GM18520 (cell line): Measurements from ENCODE around the gene ACP7.
"Not testable (repeated sequence)": the region's sequence is repeated elsewhere in the genome, so short reads cannot be mapped to it uniquely, and the experiment has no call there.

Source experiments
- ATAC-seq: cut with Tn5 transposase; IDR thresholded peaks from one replicate; pipeline ENCODE4 v1.9.1; 2021; ENCODE audit not compliant: unreplicated experiment

ACP7 gene

DNA sequence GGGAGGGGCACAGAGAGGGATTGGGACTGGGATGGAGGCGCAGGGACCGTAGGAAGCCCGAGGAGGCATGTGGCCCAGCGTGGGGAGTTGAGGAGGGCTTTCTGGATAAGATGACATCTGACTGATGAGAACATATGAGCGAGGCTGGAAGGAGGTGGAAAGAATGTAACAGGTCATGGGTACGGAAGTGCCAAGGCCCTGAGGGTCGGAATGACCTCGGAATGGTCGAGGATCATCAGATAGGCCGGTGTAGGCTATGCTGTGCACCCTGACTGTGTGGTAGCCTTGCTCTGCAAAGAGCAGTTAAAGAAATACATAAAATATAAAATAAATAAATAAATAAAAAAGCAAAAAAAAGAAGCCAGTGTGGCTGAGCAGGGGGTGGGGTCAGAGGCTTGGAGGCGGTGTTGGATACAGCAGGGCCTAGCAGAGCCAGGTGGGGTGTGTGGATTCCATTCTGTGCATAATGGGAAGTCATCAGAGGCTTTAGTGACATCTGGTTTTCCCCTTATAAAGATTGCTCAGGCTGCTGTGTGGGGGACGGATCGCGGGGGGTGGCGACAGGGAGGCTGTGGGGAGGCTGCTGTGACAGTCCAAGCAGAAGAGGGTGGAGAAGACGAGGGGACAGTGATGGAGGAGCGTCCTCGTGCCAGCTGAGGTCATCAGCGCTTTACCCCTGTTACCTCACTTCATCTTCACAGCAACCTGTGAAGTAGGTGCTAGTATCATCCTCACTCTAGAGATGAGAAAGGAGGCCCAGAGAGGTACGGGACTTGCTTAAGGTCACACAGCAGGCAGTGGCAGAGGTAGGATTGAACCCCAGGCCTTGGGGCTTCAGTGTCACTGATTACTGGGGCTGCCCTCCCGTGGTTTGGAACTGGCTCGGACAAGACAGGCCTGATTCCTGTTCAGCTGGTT, 46.4 kb downstream of the ACP7 start:
- ATAC-seq, result no peak

DNA sequence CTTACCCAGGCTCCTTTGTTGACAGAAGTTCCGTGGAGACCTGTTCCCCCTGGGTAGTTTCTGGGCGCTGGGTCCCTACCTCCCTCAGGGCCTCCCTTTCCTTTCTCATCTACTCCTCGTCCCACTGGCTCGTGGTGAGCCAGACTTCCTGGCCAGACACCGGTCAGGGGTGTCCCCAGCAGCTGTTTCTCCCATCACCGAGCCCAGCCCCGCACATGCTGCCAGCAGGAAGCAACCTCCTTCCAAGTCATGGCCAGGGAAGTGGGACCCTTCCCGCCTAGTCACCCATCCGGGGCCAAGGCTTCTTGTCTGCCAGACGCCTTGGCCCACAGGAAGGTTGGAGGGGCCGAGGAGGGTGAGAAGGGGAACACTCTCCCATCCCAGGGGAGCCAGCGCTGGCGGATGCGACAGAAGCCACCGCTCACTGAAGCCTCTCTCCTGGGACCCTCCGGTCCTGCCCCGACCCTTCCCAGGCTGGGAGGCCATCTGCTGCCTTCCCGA, 47.1 kb downstream of the ACP7 start:
- no peak for ATAC-seq

DNA sequence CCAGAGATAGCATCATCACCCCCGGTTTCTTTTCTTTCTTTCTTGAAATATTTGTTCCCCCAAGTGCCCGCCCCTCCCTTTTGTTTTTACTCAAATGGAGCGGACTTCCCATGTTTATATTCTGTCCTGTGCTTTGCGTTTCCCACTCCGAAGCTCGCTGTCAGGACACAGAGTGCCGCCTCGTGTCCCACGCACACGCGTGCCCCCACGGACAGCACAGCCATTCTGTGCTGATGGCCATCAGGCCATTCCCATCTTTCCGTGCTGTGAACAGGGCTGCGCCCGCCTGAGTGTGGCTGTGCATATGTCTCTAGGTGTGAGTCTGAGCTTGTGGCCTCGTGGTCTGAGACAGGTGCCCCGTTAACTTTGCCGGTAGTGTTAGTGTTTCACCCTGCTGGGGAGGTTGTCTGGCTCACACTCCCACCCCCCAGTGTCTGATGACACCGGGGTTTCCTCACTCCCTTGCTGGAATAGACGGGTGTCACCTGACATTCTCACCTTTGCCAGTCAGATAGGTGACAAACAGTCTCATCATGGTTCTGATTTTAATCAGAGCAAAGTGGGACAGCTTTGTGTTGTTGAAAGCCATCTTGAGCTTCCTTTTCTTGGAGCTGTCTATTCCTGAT, 48.3 kb downstream of the ACP7 start:
- ATAC-seq, result no peak

DNA sequence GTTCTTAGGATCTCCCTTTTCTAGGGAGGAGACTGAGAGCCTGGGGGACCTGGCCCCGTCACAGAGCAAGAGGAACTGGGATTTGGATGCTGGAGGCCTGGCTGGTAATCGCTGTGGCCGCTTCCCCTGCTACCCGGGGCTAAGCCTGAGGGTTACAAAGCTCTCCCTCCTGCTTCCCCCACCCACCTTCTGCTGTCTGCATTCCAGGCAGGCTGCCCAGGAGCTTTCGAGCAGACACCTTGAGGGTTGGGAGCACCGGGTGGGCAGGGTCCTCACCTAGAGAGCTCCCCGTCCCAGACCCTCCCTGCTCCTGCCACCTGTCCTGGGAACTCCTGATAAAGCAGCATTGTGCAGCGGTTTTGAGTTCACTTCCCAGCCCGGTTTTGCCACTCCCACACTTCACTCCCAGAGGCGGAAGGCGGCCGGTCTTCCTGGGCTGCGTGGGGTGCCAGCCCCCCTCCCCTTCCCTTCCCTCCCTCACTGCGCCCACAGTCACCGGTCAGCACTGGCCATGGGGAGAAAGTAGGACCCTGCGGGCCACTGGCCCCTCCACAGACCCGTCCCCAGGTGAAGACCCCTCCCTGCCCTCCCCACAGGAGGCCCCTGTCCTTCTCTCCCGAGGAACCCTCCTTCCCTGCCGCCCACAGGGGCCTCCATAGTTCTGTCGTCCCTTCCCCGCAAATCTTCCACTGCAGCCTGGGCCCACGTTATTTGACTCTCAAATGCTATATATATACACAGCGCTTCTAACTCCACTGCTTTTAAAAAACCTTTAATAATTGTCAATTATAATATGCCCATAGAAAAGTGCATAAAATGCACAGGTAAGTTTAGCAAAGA, 49.5 kb downstream of the ACP7 start:
- ATAC-seq, result no peak

DNA sequence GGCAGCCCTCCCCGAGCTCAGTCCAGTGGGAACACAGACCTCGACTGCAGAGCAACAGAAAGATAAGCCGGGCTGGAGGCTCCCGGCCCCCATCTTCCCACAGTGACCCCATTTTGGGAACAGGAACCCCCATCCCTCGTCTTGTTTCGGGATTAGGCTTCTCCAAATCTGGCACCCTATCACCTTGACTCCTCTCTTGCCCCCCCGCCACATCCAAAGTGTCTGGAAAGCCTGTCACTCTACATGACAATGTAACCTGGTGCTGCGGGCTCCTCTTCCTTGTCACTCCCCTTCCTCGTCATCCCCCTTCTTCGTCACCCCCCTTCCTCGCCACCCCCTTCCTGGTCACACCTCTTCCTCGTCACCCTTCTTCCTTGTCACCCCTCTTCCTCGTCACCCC, 51.5 kb downstream of the ACP7 start:
- no peak for ATAC-seq

DNA sequence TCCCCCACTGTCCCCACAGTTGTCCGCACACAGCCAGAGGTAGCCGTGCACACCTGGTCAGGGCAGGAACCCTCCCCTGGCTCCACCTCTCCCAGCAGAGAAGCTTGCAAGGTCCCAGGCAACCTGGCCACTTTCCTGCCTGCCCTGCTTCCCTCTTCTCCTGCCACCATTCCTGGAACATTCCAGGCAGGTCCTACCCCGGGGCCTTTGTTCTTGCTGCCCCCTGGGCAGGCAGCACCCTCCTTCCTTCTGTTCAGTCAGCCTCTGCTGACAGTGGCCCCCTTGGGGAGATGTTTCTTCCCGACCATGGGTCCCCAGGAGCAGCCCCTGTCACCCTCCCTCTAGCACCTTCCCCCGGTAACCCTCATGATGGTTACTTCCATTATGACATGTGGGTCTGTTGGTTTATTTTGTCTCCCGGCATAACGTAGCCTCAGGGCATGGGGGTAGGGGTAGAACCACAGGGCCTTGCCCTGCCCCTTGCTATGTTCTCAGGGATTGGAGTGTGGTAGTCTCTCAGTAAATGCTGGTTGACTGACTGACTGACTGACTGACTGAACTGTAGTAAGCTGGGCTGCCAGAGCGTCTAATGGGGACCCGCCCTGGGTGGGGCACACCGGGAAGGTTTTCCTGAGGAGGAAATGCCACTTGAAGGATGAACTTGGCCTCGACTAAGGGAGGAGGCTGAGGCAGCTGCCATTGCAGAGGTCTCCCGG, 52.2 kb downstream of the ACP7 start:
- no peak for ATAC-seq

DNA sequence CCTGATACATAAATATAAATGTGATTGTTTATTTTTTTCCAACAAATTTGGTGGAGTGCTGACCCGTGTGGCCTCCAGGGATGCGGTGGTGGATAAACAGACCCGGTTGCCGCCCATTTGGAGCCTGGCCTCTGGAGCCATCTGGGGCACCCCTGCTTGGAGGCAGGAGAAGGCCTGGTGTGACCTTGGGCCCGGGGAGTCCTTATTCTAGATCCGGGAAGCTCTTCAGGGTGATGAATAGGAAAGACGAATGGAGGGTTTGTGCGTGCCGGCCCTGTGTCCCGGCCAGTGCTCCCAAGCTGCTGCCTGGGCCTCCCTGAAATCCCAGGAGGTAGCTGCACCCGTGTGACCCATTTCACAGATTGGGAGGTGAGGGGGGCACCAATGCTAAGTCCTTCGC, 53.0 kb downstream of the ACP7 start:
- ATAC-seq, result no peak

DNA sequence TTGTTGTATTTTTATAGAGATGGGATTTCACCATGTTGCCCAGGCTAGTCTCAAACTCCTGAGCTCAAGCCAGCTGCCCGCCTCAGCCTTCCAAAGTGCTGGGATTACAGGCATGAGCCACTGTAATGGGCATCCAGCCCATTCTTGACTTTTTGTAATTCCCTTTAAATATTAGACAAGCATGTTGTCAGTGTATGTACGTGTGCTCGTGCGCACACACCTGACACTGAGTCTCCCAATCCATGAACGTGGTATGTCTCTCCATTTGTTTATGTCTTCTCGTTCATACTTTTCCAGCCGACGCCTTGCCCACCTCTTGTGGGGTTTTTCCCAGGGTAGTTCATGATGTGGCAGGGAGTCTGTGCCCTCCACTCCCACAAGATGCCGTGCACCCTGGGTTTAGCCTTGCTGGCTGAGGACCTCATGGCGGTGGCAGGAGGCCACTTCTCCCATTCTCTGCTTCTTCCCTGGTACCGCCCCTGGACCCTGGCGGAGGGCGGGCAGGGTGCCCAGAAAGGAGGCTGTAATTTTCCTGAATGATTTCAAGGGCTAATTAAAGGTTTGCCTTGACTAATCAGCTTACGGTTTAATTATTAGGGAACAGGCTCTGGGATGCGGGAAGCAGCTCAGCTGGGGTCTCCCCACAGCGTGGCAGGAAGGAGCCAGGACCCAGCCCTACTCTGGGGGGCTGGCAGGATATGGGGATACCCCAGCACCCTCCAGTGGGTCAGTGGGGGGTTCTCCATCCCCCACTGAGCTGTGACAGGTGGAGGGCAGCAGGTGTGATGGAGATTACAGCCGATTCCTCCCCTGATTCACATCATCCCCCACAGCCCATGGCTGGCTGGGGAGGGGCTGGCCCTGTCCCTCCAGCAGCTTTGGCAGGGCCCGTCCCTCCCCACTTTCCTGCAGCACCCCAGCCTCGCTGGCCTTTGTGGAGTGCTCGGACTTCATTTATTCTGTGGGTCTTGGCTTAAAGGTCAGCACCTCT, 54.3 kb downstream of the ACP7 start:
- ATAC-seq, result no peak

DNA sequence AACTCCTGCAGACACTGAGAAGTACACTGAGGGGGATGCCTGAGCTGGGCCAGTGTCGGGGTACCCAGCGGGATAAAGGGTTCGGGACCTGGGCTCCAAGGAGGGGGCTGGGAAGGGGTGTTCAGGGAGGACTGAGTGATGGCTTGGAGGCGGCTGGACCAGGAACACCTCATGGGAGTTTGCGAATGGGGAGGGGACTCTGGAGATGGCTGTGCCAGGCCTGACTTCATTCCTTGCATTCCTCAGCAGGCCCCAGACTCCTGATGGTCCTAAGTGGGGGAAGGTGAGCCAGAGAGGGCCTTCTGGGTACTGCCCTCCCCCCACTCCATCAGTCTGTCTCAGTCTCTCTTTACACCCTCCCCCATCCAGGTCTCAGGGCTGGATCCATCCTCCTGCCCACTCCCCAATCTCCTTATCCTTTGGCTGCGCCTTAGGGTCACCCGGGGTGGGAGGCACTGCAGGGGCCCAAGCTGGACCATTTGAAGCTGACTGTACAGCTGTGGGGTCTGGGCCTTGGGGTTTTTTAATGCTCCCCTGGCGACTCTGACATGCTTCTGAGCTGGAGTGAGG, 55.2 kb downstream of the ACP7 start:
- no peak for ATAC-seq

DNA sequence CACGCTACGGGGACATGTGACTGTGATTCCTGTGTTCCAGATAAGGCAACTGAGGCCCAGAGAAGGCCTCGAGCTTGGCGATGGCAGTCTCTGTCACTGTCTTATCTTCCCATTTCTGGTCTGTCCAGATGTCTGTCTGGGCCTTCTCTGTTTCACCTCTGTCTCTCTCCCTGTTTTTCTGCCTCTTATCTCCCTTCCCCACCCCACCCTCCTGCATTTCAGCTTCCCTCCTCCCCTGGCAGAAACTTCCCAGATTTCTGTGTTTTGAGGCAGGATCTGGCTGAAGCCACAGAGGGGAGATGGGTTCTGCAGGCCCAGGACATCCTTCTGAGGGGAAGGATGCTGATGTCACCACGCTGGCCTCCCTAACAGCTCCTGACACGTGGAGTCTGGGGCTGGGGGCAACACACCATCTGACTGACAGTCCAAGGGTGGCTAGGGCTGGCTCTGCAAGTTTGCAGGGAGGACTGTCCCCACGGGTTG, 55.8 kb downstream of the ACP7 start:
- no peak for ATAC-seq

DNA sequence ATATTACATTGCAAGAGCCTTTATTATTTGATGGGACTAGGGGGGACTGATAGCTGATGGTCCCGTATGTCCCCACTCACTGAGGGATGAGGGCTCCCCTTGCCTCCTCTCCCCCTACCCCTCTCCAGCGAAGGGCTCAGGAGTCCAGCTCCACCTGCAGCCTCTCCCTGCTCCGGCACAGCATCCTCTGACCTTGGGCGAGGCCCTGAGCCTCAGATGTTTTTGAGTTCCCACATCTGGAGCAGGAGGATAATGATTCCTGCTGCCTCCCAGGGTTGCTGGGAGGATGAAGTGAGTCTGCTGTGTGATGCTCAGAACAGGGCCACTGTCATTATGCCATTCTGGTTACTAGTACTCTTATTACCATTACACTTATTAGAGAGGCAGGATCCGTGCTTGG, 56.4 kb downstream of the ACP7 start:
- no peak for ATAC-seq

DNA sequence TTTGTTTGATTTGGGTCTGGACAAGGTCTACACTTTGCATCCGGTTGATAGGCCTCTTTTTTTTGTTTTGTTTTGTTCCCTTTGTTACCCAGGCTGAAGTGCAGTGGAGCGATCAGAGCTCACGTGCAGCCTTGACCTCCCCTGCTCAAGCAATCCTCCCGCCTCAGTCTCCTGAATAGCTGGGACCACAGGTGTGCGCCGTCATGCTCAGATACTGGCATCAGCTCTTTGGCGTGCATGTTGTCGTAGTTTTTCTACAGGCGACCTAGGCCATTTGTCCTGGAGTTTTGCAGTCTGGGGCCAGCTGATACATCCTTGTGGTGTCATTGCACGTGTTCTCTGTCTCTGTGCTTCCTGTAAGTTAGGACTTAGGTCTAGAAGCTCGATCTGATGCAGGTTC, 57.8 kb downstream of the ACP7 start:
- no peak for ATAC-seq

DNA sequence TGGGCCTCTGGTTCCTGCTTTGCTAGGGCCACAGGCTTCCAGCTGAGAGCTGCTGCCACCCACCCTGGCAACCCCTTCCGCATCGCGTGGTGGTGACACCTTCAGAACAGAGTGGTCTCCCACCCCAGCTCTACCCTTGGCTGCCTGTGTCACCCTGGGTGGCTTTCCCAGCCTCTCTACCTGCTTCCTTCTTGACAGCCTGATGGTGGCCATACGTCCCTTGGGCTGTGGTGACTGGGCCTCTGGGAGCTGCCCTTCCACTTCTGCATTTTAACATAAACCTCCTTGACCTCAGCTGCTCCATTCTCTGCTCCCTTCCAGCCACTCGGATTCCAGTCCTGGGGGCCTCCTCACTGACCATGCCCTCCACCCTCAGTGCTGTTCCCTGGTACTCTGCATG, 58.5 kb downstream of the ACP7 start:
- no peak for ATAC-seq

DNA sequence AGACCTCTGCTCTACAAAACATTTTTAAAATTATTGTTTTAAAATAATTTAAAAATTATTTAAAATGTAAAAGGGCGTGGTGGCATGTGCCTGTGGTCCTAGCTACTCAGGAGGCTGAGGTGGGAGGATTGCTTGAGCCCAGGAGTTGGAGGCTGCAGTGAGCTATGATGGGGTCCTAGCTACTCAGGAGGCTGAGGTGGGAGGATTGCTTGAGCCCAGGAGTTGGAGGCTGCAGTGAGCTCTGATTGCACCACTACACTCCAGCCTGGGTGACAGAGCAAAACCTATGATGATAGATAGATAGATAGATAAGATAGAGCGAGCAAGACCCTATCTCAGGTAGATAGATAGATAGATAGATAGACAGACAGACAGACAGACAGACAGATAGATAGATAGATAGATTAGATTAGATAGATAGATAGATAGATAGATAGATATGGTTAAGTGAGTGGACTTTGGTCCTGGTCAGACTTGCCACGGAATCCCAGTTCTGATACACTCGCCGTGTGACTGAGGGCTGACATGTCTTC, 59.7 kb downstream of the ACP7 start:
- not testable (repeated sequence) for ATAC-seq

DNA sequence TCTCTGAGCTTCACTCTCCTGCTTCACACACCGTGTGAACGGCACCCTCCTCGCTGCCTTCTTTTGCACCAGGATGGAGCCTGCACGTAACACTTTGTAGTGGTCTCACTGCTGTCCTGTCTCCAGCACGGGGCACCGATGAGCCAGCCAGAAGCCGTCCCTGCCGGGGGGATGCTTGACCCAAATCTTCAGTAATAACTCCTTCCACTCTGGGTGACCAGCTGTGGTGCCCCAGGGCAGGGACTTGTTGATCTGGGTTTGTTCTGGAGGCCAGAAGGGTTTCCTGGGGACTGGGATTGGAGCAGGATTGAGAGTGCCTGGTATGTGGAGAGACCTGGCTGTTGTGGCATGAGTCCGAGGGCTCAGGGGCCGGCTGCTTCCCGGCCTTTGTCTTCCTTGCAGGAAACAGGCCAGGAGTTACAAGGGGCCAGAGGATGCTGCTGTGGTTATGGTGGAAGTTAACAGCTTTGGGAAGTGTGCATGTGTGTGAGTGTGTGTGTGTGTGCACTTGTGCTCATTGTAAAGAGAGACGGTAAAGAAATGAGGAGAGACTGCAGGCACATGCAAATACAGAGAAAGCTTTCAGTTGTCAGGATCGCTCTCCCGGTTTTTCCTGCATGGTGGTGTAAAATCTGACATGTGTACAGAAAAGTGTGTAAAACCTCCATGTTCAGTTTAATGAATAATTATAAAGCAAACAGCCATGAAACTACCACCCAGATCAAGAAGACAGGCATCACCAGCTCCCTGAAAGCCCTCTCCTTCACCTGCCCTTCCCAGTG, 60.3 kb downstream of the ACP7 start:
- ATAC-seq, result no peak

DNA sequence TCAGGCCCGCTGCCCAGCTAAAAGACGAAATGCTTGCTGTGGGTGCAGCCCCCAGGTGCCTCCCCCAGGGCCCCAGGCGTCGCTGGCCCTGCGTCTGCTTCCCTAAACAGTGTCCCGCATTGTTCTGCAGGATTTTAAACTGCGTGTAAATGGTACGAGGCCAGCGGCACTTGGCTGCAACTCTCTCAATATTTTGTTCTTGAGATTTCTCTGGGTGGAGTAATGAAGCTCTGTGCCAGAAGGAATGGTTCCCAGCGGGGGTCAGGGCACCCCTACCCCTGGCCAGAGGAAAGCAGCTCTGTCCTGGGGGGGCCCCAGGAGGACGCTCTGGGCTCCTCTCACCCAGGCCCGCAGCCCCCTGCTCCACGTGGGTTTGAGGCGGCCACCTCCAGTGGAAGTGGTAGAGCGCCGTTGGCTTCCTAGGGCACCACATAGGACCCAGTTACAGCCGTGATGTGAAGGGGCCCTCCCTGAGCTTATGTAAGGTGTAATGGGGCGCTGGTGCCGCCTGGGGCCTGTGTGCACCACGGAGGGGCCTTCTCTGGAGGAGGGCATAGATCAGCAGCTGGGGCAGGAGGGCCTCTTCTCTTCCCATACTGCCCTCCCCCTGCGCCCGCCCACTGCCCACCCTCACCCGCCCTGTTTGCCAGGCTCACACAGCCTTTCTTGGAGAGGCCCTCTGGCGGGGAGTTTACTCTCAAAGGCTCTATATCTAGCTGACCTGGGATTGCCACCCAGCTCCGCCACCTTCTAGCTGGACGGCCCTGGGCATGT, 61.2 kb downstream of the ACP7 start:
- ATAC-seq, result no peak

DNA sequence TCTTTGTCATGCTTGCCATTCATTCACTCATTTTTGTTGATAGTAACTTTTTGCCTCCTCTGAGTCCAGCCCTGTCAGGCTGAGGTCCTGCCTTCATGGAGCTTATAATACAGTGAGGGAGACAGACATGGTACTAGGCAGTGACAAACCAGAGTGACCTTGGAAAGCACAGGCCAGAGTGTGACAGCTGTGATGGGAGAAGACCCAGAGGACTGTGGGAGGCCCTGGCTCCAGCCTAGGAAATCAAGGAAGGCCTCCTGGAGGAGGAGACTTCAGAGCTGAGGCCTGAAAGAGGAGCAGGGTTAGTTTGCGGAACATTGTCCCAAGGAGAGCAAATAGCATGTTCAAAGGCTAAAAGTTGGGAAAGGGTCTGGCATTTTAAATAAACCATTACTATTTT, 61.9 kb downstream of the ACP7 start:
- ATAC-seq, result no peak
